Fibroblast of lung (primary cell): ENCODE results near the gene CLIC4.

Experiments used
- CTCF ChIP-seq, 2 donors: IDR thresholded peaks in 1 of 2; conservative IDR thresholded peaks in 1 of 2; 1 replicate in 1 of 2; 2 replicates in 1 of 2; pipeline ENCODE4 v1.5.1; 2011 to 2012; ENCODE audit warnings: low read length in 2 of 2, control low read depth in 1 of 2, inconsistent platforms in 1 of 2, low read depth in 1 of 2, mild to moderate bottlenecking in 1 of 2
- EZH2 ChIP-seq: IDR thresholded peaks from 2 replicates; pipeline ENCODE4 v1.5.1; 2012; ENCODE audit warnings: low read length, control low read depth, mild to moderate bottlenecking; ENCODE audit errors: missing control alignments

- TF ChIP-seq CTCF (conservative IDR thresholded peaks at IDR 0.05 in 1 of 2, IDR thresholded peaks at IDR 0.05 in 1 of 2; ENCODE audit: low read depth in 1 of 2, low read length in 2 of 2) = no peak
- no peak for TF ChIP-seq EZH2
Observed at GRCh38 chr1:24715658-24716057, 29.6 kb upstream of the CLIC4 start.
